A549 (cell line): ENCODE measurements around the gene COLEC12. TPM values are rescaled to one million over a fixed set of nuclear protein-coding genes. Genes with fewer than 3 reads are reported as not detected.

Experiments used
- ATAC-seq, 2 experiments: fragments of 200-7000 bp in 1 of 2; fragments of >200 bp in 1 of 2; cut with Nextera tagmentation in 1 of 2; cut with Tn5 transposase in 1 of 2; 3 replicates each; pipeline versions ENCODE4 v1.8.0 to v1.9.1; 2018 to 2020; ENCODE audit warnings: mild to moderate bottlenecking in 1 of 2, moderate library complexity in 1 of 2
- CTCF ChIA-PET: fragments of 300-600 bp; sonication (Branson Sonifier 250); formaldehyde crosslinking; extraction: SDS; loops from one replicate; lab custom pipeline; 2021; ENCODE audit warnings: antibody characterized with exemption, inconsistent platforms; lab: Yijun Ruan, JAX
- POLR2A ChIA-PET: fragments of 350-600 bp; formaldehyde crosslinking; extraction: SDS; loops from one replicate; lab custom pipeline; 2021; ENCODE audit warnings: antibody characterized with exemption, inconsistent platforms; lab: Yijun Ruan, JAX
- DNase-seq, 2 experiments: peaks; one replicate each; pipeline versions ENCODE4 v3.0.0 to v3.0.0-alpha.2; 2011 to 2016; ENCODE audit warnings: low read depth in 1 of 2, low spot score in 1 of 2
- FAIRE-seq: peaks from 2 replicates; lab custom pipeline; 2011; peaks lifted over from hg19 to GRCh38; lab: Jason Lieb, UNC
- H3K27ac ChIP-seq, 2 experiments: fragments of >200 bp; sonication (Bioruptor Twin); formaldehyde crosslinking; 3 replicates each; pipeline ENCODE4 v1.5.1; 2016 to 2017
- H3K4me1 ChIP-seq: fragments of >200 bp; sonication (Bioruptor Twin); formaldehyde crosslinking; 3 replicates; pipeline ENCODE4 v1.6.1; 2016
- H3K4me2 ChIP-seq: fragments of >200 bp; sonication (Bioruptor Twin); formaldehyde crosslinking; 3 replicates; pipeline ENCODE4 v1.6.1; 2016
- H3K4me3 ChIP-seq: fragments of >200 bp; sonication (Bioruptor Twin); formaldehyde crosslinking; 3 replicates; pipeline ENCODE4 v1.5.1; 2016
- H3K9me3 ChIP-seq: fragments of >200 bp; sonication (Bioruptor Twin); formaldehyde crosslinking; 3 replicates; pipeline ENCODE4 v1.6.1; 2016
- ATOH8 ChIP-seq: fragments of 250-450 bp; sonication (Bioruptor Pico); IDR thresholded peaks from 2 replicates; pipeline ENCODE4 v1.5.0; 2020; ENCODE audit warnings: low read depth, mild to moderate bottlenecking, moderate library complexity
- BHLHE40 ChIP-seq: IDR thresholded peaks from 2 replicates; pipeline ENCODE4 v1.6.1; 2012; ENCODE audit warnings: low read depth, low read length, inconsistent platforms
- CBX8 ChIP-seq: fragments of 200-600 bp; sonication (generic); IDR thresholded peaks from 2 replicates; pipeline ENCODE4 v1.6.1; 2016
- CHD4 ChIP-seq: fragments of 200-600 bp; sonication (generic); IDR thresholded peaks from 2 replicates; pipeline ENCODE4 v1.6.1; 2016; ENCODE audit warnings: antibody characterized with exemption, mild to moderate bottlenecking, borderline replicate concordance
- E2F6 ChIP-seq: IDR thresholded peaks from 2 replicates; pipeline ENCODE4 v1.6.1; 2012; ENCODE audit warnings: low read depth, borderline replicate concordance
- ESRRA ChIP-seq: fragments of 150-350 bp; IDR thresholded peaks from 2 replicates; pipeline ENCODE4 v1.6.1; 2014; ENCODE audit warnings: mild to moderate bottlenecking, low read length, borderline replicate concordance
- FOSB ChIP-seq: fragments of 250-450 bp; sonication (Bioruptor Pico); IDR thresholded peaks from 2 replicates; pipeline ENCODE4 v1.5.0; 2020; ENCODE audit warnings: mild to moderate bottlenecking, moderate library complexity
- FOSL2 ChIP-seq, 2 experiments: fragments of 450-650 bp in 1 of 2; fragments of >200 bp in 1 of 2; sonication (Bioruptor Twin) in 1 of 2; formaldehyde crosslinking; IDR thresholded peaks; 2 replicates each; pipeline versions ENCODE4 v1.5.0 to v1.6.1; 2016 to 2020; ENCODE audit warnings: mild to moderate bottlenecking in 1 of 2, moderate library complexity in 1 of 2
- HOXA7 ChIP-seq: fragments of 250-450 bp; sonication (Bioruptor Pico); IDR thresholded peaks from 2 replicates; pipeline ENCODE4 v1.5.0; 2020; ENCODE audit warnings: mild to moderate bottlenecking, moderate library complexity
- HOXB13 ChIP-seq: fragments of 250-450 bp; sonication (Bioruptor Pico); IDR thresholded peaks from 2 replicates; pipeline ENCODE4 v1.5.0; 2020; ENCODE audit warnings: low read depth, mild to moderate bottlenecking, moderate library complexity
- MYC ChIP-seq: IDR thresholded peaks from 2 replicates; pipeline ENCODE4 v1.6.1; 2012; ENCODE audit warnings: mild to moderate bottlenecking, inconsistent platforms, low read length, improper control_type of control experiment, borderline replicate concordance
- NFE2L2 ChIP-seq: fragments of 150-350 bp; conservative IDR thresholded peaks from 2 replicates; pipeline ENCODE4 v1.6.1; 2014; ENCODE audit warnings: low read length
- POLR2A ChIP-seq: IDR thresholded peaks from 2 replicates; pipeline ENCODE4 v1.6.1; 2012; ENCODE audit warnings: mild to moderate bottlenecking, low read length
- REST ChIP-seq: fragments of 200-600 bp; sonication (generic); IDR thresholded peaks from 2 replicates; pipeline ENCODE4 v1.6.1; 2016; ENCODE audit warnings: antibody characterized with exemption, mild to moderate bottlenecking, moderate library complexity
- SREBF2 ChIP-seq: fragments of 450-650 bp; IDR thresholded peaks from 2 replicates; pipeline ENCODE4 v1.6.1; 2014; ENCODE audit warnings: mild to moderate bottlenecking, moderate library complexity
- ZNF302 ChIP-seq: fragments of 250-450 bp; sonication (Bioruptor Pico); IDR thresholded peaks from 2 replicates; pipeline ENCODE4 v1.9.0; 2021; ENCODE audit warnings: inconsistent platforms, mild to moderate bottlenecking, moderate library complexity
- polyA plus RNA-seq, 4 experiments: library from polyadenylated mRNA; depleted of rRNA in 3 of 4; stranded (reverse); fragments of >200 nt; fragmentation: RNase III in 1 of 4; extraction: RNeasy Plus Mini Kit Qiagen cat#74134 plus additional on column Dnase treatment in 1 of 4; gene quantifications; 2 replicates in 3 of 4; 3 replicates in 1 of 4; pipeline ENCODE4 v1.2.3, GENCODE V29; 2011 to 2017
- TF ChIP-seq, protein P1 (sequence below): fragments of 150-350 bp; IDR thresholded peaks from 2 replicates; pipeline ENCODE4 v1.6.1; 2014; ENCODE audit warnings: low read depth, mild to moderate bottlenecking, low read length
- TF ChIP-seq, protein P2 (sequence below): fragments of >200 bp; sonication (Bioruptor Twin); formaldehyde crosslinking; IDR thresholded peaks from 2 replicates; pipeline ENCODE4 v1.6.1; 2016
- TF ChIP-seq, protein P3 (sequence below): fragments of 450-650 bp; IDR thresholded peaks from 2 replicates; pipeline ENCODE4 v1.6.1; 2014; ENCODE audit warnings: antibody characterized with exemption
- TF ChIP-seq, protein P4 (sequence below): fragments of 250-450 bp; sonication (Bioruptor Pico); IDR thresholded peaks from 2 replicates; pipeline ENCODE4 v1.5.0; 2021; ENCODE audit warnings: mild to moderate bottlenecking, moderate library complexity, borderline replicate concordance

The COLEC12 gene
- polyA plus RNA-seq, 2 of the 4 experiments (the other 2 are of a cell fraction), result 0.01 TPM; not detected in 1

- CTCF ChIA-PET, result interaction anchor here (0.6 kb wide), 1 partner anchor 76 kb away, joined by 4 read pairs; no protein-coding TSS in a partner anchor
Observed at GRCh38 chr18:524466-524865, 24.0 kb upstream of the COLEC12 start.

More at GRCh38 chr18:524466-524865, 24.0 kb upstream of the COLEC12 start:
- H3K4me3 ChIP-seq, result no peak overlapping the region
- no peak overlapping the region for H3K4me2 ChIP-seq
- no peak for DNase-seq
- no peaks in the 10 kb centered on the region for H3K4me1 ChIP-seq
- ATAC-seq, result no peak
- no peaks in the 10 kb centered on the region for H3K9me3 ChIP-seq
- no peak for FAIRE-seq
- POLR2A ChIA-PET, result no interaction called here
- no peak overlapping the region for H3K27ac ChIP-seq
- TF ChIP-seq SREBF2, result no peak
- no peak for TF ChIP-seq E2F6
- TF ChIP-seq ZNF302 (CRISPR knock-in tag), result no peak
- no peak for TF ChIP-seq HOXB13 (CRISPR knock-in tag)
- no peak for TF ChIP-seq ATOH8 (CRISPR knock-in tag)
- no peak for TF ChIP-seq POLR2A
- TF ChIP-seq BHLHE40, result no peak
- TF ChIP-seq FOSL2 (IDR thresholded peaks at IDR 0.05), result no peak
- TF ChIP-seq FOSL2 (CRISPR knock-in tag; IDR thresholded peaks at IDR 0.05), result no peak
- TF ChIP-seq FOSB (CRISPR knock-in tag), result no peak
- TF ChIP-seq NFE2L2, result no peak
- TF ChIP-seq, protein P1, sequence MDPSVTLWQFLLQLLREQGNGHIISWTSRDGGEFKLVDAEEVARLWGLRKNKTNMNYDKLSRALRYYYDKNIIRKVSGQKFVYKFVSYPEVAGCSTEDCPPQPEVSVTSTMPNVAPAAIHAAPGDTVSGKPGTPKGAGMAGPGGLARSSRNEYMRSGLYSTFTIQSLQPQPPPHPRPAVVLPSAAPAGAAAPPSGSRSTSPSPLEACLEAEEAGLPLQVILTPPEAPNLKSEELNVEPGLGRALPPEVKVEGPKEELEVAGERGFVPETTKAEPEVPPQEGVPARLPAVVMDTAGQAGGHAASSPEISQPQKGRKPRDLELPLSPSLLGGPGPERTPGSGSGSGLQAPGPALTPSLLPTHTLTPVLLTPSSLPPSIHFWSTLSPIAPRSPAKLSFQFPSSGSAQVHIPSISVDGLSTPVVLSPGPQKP, result no peak
- no peak for TF ChIP-seq CBX8
- TF ChIP-seq, protein P2, sequence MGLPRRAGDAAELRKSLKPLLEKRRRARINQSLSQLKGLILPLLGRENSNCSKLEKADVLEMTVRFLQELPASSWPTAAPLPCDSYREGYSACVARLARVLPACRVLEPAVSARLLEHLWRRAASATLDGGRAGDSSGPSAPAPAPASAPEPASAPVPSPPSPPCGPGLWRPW, result no peak
- no peak for TF ChIP-seq CHD4
- no peak for TF ChIP-seq MYC
- TF ChIP-seq, protein P3, sequence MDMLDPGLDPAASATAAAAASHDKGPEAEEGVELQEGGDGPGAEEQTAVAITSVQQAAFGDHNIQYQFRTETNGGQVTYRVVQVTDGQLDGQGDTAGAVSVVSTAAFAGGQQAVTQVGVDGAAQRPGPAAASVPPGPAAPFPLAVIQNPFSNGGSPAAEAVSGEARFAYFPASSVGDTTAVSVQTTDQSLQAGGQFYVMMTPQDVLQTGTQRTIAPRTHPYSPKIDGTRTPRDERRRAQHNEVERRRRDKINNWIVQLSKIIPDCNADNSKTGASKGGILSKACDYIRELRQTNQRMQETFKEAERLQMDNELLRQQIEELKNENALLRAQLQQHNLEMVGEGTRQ, result no peak
- no peak for TF ChIP-seq REST
- TF ChIP-seq, protein P4, sequence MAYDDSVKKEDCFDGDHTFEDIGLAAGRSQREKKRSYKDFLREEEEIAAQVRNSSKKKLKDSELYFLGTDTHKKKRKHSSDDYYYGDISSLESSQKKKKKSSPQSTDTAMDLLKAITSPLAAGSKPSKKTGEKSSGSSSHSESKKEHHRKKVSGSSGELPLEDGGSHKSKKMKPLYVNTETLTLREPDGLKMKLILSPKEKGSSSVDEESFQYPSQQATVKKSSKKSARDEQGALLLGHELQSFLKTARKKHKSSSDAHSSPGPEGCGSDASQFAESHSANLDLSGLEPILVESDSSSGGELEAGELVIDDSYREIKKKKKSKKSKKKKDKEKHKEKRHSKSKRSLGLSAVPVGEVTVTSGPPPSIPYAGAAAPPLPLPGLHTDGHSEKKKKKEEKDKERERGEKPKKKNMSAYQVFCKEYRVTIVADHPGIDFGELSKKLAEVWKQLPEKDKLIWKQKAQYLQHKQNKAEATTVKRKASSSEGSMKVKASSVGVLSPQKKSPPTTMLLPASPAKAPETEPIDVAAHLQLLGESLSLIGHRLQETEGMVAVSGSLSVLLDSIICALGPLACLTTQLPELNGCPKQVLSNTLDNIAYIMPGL (CRISPR knock-in tag), result no peak
- TF ChIP-seq HOXA7 (CRISPR knock-in tag), result no peak
- TF ChIP-seq ESRRA, result no peak
